Right cardiac atrium (tissue), 5 donors: ENCODE measurements around the gene ALKBH7. TPM values are rescaled to one million over a fixed set of nuclear protein-coding genes. Genes with fewer than 3 reads are reported as not detected.
"Not testable (repeated sequence)": the region's sequence is repeated elsewhere in the genome, so short reads cannot be mapped to it uniquely, and the experiment has no call there.

Experiments
- ATAC-seq, 2 donors: fragments of 200-7000 bp; cut with Tn5 transposase; one replicate each; pipeline versions ENCODE4 v1.8.0 to v1.9.1; 2020; ENCODE audit warnings: moderate library complexity in 2 of 2, mild to moderate bottlenecking in 1 of 2
- DNase-seq, 3 donors: peaks; one replicate each; pipeline ENCODE4 v3.0.0-alpha.2; 2020
- H3K27ac ChIP-seq: one replicate; pipeline ENCODE4 v1.5.1; 2013; ENCODE audit warnings: mild to moderate bottlenecking, low read length, control low read depth, moderate library complexity
- H3K27me3 ChIP-seq: one replicate; pipeline ENCODE4 v1.6.1; 2013; ENCODE audit not compliant: control insufficient read depth, insufficient read depth
- H3K4me1 ChIP-seq: one replicate; pipeline ENCODE4 v1.6.1; 2013; ENCODE audit warnings: low read length; ENCODE audit not compliant: control insufficient read depth, insufficient read depth
- H3K4me3 ChIP-seq: one replicate; pipeline ENCODE4 v1.5.1; 2013; ENCODE audit warnings: low read length, control low read depth
- H3K9me3 ChIP-seq: one replicate; pipeline ENCODE4 v1.6.1; 2013; ENCODE audit warnings: low read length; ENCODE audit not compliant: control insufficient read depth
- WGBS: extraction: QIAGEN DNeasy Blood & Tissue Kit; methylation state at CpG from one replicate; pipeline ENCODE4 v1.1.7; 2013; 5-methylcytosine and 5-hydroxymethylcytosine counted together
- intact Hi-C, 4 donors: fragments of 100-400 bp; cut with DNase I; formaldehyde crosslinking; loops; one replicate each; pipeline versions ENCODE4 v1.11.0 to v1.14.0; 2022 to 2023
- long read RNA-seq, 4 donors: library from polyadenylated mRNA; unstranded; transcript quantifications; one replicate each; pipeline ENCODE4 v2.0.0, GENCODE V29; 2020 to 2021
- polyA plus RNA-seq: library from polyadenylated mRNA; stranded (reverse); fragments of 200-250 nt; gene quantifications from one replicate; pipeline ENCODE4 v1.2.3, GENCODE V29; 2013
- total RNA-seq, 4 donors: library from RNA; stranded (reverse); fragmentation: NEBNext Ultra II Directional; extraction: Animal tissue kit (Norgen Biotek cat#: 25700); gene quantifications; one replicate each; pipeline ENCODE4 v1.2.1, GENCODE V29; 2021
- donor health status: healthy with polysubstance abuse.
- donor health status: DM: no; HTN: yes; CAD: no.
- donor health status: DM: no; HTN: no; CAD: no.
- donor health status: DM: no; HTN: yes; CAD: no; lungs with severe emphysema.
- donor health status: DM: yes; HTN: yes; CAD: no.

ALKBH7 gene, protein sequence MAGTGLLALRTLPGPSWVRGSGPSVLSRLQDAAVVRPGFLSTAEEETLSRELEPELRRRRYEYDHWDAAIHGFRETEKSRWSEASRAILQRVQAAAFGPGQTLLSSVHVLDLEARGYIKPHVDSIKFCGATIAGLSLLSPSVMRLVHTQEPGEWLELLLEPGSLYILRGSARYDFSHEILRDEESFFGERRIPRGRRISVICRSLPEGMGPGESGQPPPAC
- total RNA-seq (100 to 1,000 TPM in 3 of 4 donors, 10 to 100 TPM in 1; 95.6 to 127 (median 119) TPM), polyA plus RNA-seq (99.0 TPM)
- long read RNA-seq, donor 1, transcript ALKBH7-201 (4 exons, 1,332 nt): major isoform, 74 of 83 reads
- long read RNA-seq, donor 1, partial matches to known transcripts: 9 of 83 reads
- long read RNA-seq, donor 1, other reads (novel, unspliced or antisense): 0 of 83 reads
- long read RNA-seq, donor 2, transcript ALKBH7-201 (4 exons, 1,332 nt): major isoform, 73 of 102 reads
- long read RNA-seq, donor 2, partial matches to known transcripts: 25 of 102 reads
- long read RNA-seq, donor 2, other reads (novel, unspliced or antisense): 3 of 102 reads
- long read RNA-seq, donor 3, transcript ALKBH7-201 (4 exons, 1,332 nt): major isoform, 38 of 42 reads
- long read RNA-seq, donor 3, partial matches to known transcripts: 4 of 42 reads
- long read RNA-seq, donor 3, other reads (novel, unspliced or antisense): 0 of 42 reads
- long read RNA-seq, donor 4, transcript ALKBH7-201 (4 exons, 1,332 nt): major isoform, 67 of 81 reads
- long read RNA-seq, donor 4, partial matches to known transcripts: 14 of 81 reads
- long read RNA-seq, donor 4, other reads (novel, unspliced or antisense): 0 of 81 reads

DNA sequence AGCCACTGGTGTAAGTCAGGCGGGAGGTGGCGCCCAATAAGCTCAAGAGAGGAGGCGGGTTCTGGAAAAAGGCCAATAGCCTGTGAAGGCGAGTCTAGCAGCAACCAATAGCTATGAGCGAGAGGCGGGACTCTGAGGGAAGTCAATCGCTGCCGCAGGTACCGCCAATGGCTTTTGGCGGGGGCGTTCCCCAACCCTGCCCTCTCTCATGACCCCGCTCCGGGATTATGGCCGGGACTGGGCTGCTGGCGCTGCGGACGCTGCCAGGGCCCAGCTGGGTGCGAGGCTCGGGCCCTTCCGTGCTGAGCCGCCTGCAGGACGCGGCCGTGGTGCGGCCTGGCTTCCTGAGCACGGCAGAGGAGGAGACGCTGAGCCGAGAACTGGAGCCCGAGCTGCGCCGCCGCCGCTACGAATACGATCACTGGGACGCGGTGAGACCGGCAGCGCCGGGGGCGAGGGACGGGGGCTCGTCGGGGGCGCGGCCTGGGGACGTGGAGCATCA lies at the start of gene ALKBH7:
TSS of gene ALKBH7 (plus strand) at position 201 of the 502 bp plus-strand sequence. CDS start at position 228, 27 bp downstream.
- intact Hi-C loops: no loop called here
- ATAC-seq (peak; percentile 90 to 93), DNase-seq (peak; percentile 98 to 99 (median 99))
- Histone ChIP-seq H3K27ac (peak within 1 kb of the TSS; percentile 100), H3K4me3 (peak within 1 kb of the TSS; percentile 90), H3K4me1 (peaks cover 3% of the 10 kb centered on the region), H3K27me3 (no peaks in the 10 kb centered on the region), H3K9me3 (no peaks in the 10 kb centered on the region)
- WGBS: under 1% methylated on average over 47 of the region's 47 CpGs

DNA sequence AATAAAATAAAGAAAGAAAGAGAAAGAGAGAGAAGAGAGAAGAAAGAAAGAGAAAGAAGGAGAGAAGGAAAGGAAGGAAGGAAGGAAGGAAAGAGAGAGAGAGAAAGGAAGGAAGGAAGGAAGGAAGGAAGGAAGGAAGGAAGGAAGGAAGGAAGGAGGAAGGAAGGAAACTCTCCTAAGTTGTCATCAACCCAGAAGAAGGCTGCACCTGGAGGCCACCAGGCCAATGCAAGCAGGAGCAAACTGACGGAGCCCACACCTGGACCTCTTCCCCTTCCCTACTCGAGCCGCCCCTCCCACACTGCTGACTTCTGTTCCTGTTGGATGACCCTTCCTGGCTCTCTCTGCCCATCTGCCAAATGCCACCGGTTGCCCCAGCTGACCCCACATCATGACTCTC lies 47.8 kb upstream of the ALKBH7 start:
- intact Hi-C loops: no loop called here
- H3K27ac ChIP-seq: no peak overlapping the region
- no peaks in the 10 kb centered on the region for H3K27me3 ChIP-seq
- H3K4me1 ChIP-seq: no peaks in the 10 kb centered on the region
- H3K4me3 ChIP-seq: no peak overlapping the region
- ATAC-seq: no peak
- no peak for DNase-seq
- WGBS: 56% methylated on average over 4 of the region's 4 CpGs
- no peaks in the 10 kb centered on the region for H3K9me3 ChIP-seq

DNA sequence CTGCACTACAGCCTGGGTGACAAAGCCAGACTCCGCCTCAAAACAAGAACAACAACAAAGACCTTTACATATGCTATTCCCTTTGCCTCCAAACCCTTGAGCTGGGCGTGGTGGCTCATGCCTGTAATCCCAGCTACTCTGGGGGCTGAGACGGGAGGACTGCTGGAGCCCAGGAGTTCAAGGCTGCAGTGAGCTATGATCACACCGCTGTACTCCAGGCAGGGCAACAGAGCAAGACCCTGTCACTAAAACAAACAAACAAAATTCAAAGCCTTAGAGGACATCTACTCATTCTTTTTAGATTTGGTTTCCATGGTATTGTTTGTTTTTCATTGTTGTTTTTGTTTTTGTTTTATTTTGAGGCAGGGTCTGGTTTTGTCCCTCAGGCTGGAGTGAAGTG lies 47.0 kb upstream of the ALKBH7 start:
- Histone ChIP-seq H3K9me3 (no peaks in the 10 kb centered on the region), H3K27ac (no peak overlapping the region), H3K4me1 (no peaks in the 10 kb centered on the region), H3K4me3 (no peak overlapping the region), H3K27me3 (no peaks in the 10 kb centered on the region)
- DNase-seq (no peak), ATAC-seq (no peak)
- whole genome bisulfite sequencing: 69% methylated on average over 4 of the region's 4 CpGs
- intact Hi-C loops: no loop called here

DNA sequence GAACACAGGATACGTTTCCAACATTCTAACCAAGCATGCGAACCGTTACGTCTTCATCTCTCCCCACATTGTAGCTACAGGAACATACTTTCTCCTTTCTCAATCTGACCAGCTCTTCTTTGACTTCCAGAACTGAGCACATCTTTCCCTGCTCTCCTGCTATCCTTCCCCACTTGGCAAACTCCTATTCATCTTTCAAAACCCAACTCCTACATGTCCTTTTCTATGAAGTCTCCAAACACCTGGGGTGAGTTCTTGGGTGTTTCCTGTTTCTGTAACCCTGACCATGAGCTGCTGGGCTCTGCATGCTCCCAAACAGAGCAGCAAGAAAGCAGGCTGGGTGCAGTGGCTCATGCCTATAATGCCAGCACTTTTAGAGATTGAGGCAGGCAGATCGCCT lies 45.8 kb upstream of the ALKBH7 start:
- intact Hi-C loops: no loop called here
- Histone ChIP-seq H3K4me3 (no peak overlapping the region), H3K27ac (no peak overlapping the region), H3K9me3 (no peaks in the 10 kb centered on the region), H3K4me1 (no peaks in the 10 kb centered on the region), H3K27me3 (no peaks in the 10 kb centered on the region)
- WGBS: 85% methylated on average over 5 of the region's 5 CpGs
- DNase-seq: no peak
- ATAC-seq: no peak

DNA sequence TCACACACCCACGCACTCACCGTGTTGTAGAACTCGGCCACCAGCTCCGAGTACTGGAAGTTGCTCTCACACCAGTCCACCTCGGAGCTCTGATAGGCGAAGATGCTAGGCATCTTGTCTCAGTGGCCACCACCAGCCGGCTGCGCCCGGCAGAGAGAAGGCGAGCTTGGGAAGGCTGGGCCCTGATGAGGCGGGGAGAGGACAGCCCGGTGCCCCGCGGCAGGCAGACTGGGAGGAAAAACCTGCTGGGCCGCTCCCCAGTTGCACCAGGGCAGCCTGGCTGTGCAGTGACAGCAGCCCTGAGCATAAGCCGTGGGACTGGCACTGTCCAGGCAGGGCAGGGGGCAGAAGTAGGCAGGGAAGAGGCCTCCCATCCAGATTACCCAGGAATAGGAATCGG lies 39.2 kb upstream of the ALKBH7 start, which contains the start of gene ACER1:
TSS of gene ACER1 (minus strand) at position 174 of the 400 bp plus-strand sequence. CDS start at position 113, 61 bp downstream.
- no peaks in the 10 kb centered on the region for H3K27me3 ChIP-seq
- intact Hi-C loops: no loop called here
- no peak within 1 kb of the TSS for H3K4me3 ChIP-seq
- H3K4me1 ChIP-seq: no peaks in the 10 kb centered on the region
- no peak within 1 kb of the TSS for H3K27ac ChIP-seq
- ATAC-seq (no peak), DNase-seq (no peak)
- no peaks in the 10 kb centered on the region for H3K9me3 ChIP-seq
- WGBS: 78% methylated on average over 17 of the region's 17 CpGs

DNA sequence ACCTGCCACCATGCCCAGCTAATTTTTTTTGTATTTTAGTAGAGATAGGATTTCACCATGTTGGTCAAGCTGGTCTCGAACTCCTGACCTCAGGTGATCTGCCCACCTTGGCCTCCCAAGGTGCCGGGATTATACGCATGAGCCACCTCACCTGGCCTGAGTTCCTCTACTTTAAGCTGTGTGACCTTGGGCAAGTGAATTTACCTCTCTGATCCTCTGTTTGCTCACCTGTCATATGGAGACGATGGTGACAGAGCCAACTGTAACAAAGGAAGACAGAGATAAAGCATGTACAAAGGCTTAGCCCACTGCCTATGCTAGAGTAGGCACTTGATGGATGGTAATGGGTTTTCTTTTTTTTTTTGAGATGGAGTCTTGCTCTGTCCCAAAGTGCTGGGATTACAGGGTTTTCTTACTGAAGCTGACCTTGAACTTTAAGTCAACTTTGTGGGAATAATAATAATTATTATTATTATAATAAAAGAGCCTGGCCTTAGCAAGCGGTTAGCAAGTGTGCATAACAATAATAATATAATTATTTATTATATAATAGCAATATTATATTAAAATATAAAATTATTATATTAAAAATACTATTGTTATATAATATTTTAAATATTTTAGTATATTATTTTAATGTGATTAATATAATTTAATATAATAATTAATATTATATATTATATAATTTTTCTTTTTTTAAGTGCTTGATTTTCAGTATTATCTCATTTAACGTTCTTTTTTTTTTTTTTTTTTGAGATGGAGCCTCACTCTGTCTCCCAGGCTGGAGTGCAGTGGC lies 37.9 kb upstream of the ALKBH7 start:
- no peaks in the 10 kb centered on the region for H3K27me3 ChIP-seq
- H3K27ac ChIP-seq: no peak overlapping the region
- no peak overlapping the region for H3K4me3 ChIP-seq
- H3K9me3 ChIP-seq: no peaks in the 10 kb centered on the region
- intact Hi-C loops: no loop called here
- no peaks in the 10 kb centered on the region for H3K4me1 ChIP-seq
- WGBS: 86% methylated on average over 6 of the region's 6 CpGs
- DNase-seq (no peak), ATAC-seq (no peak)

DNA sequence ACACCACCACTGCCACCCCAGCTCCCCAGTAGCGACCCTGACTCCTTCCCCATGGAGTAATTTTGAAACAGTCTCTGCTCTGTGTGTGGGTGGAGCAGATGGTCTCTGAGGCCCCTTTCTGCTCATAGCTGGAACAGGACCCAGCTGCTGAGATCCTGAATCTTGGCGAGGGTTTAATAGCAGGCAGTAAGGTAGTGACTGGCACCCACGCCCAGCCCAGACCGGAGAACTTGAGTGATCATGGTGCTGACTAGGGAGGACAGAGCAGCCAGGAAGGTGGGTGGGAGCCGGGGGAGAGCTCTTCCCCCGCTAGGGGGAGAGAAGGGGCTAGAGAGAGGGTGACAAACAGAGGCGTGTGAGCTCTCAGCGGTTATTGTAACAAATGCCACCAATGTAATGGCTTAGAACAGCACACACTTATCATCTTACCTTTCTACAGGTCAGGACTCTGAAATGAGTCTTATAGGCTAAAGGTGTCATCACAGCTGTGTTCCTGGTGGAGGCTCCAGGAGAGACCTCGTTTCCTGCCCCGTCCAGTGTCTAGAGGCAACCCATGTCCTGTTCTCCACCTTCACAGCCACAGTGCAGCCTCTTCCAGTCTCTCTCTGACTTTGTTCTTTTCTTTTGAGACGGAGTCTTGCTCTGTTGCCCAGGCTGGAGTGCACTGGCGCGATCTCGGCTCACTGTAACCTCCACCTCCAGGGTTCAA lies 31.9 kb upstream of the ALKBH7 start:
- no peaks in the 10 kb centered on the region for H3K9me3 ChIP-seq
- WGBS: 55% methylated on average over 14 of the region's 14 CpGs
- H3K4me3 ChIP-seq: no peak overlapping the region
- intact Hi-C loops: no loop called here
- no peaks in the 10 kb centered on the region for H3K4me1 ChIP-seq
- H3K27ac ChIP-seq: no peak overlapping the region
- DNase-seq: no peak
- ATAC-seq: no peak
- H3K27me3 ChIP-seq: no peaks in the 10 kb centered on the region

DNA sequence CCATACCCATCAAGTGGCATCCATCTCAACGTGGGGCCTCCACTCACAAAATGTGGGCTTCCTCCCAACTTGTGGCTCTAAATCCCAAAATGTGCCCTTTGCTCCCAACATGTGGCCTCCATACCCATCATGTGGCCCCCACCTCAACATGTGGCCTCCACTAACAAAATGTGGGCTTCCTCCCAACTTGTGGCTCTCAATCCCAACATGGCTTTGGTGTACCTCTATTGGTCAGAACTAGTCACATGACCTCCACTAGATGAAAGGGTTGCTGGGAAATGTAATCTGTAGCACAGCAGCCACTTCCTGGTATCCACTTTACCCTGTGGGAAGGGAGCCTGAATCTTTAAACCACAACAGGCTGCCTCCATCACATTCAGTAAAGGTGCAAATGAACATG lies 29.1 kb upstream of the ALKBH7 start:
- 91% methylated on average over 1 of the region's 1 CpG for WGBS

DNA sequence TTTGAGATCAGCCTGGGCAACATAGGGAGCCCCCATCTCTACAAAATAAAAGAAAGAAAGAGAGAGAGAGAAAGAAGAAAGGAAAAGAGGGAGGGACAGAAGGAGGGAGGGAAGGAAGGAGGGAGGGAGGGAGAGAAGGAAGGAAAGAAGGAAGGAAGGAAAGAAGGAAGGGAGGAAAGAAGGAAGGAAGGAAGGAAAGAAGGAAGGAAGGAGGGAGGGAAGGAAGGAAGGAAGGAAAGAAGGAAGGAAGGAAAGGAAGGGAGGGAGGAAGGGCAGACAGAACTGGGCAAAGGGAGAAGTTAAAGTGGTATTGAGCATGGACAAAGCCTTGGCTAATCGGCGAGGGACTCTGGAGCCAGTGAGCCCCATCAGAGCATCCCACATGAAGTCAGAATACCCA lies 23.3 kb upstream of the ALKBH7 start:
- H3K27ac ChIP-seq, intact Hi-C loops, H3K4me3 ChIP-seq, H3K4me1 ChIP-seq, ATAC-seq, H3K9me3 ChIP-seq, H3K27me3 ChIP-seq, DNase-seq: not testable (repeated sequence)
- WGBS: 81% methylated on average over 2 of the region's 2 CpGs

More for the DNA sequence above, 29.1 kb upstream of the ALKBH7 start:
- Histone ChIP-seq H3K4me3 (no peak overlapping the region), H3K27me3 (no peaks in the 10 kb centered on the region), H3K4me1 (no peaks in the 10 kb centered on the region), H3K9me3 (no peaks in the 10 kb centered on the region), H3K27ac (no peak overlapping the region)
- intact Hi-C loops: no loop called here
- DNase-seq (no peak), ATAC-seq (no peak)

DNA sequence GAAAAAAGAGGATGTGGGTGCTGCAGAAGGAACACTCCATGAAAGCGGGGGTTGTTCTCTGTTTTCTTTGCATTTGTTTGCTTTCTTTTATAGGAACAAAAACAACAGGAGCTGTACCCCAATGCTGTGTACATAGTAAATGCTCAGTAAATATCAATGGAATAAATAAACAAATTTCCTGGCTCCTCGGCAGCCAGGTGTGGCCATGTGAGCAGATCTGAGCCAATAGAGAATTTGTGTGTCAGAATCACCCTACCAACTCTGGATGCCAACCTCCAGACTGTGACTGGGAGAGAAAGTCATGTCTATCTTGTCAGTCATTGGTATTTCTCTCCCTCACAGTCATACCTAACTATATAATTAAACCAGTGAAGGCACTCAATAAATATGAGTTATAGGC lies 21.9 kb upstream of the ALKBH7 start:
- no peak for ATAC-seq
- no peak for DNase-seq
- Histone ChIP-seq H3K4me1 (no peaks in the 10 kb centered on the region), H3K27ac (no peak overlapping the region), H3K4me3 (no peak overlapping the region), H3K27me3 (no peaks in the 10 kb centered on the region), H3K9me3 (no peaks in the 10 kb centered on the region)
- intact Hi-C loops: no loop called here
- WGBS: 82% methylated on average over 2 of the region's 2 CpGs
